Mesodermal cell (in vitro differentiated cells): ENCODE results near the gene PRKCA.

Source experiments
- H3K27ac ChIP-seq: 2 replicates; pipeline ENCODE4 v1.7.0; 2013; ENCODE audit warnings: mild to moderate bottlenecking, low read depth, low read length, moderate library complexity; ENCODE audit not compliant: severe bottlenecking
- H3K36me3 ChIP-seq: 2 replicates; pipeline ENCODE4 v1.7.1; 2013; ENCODE audit warnings: mild to moderate bottlenecking, low read length, moderate library complexity; ENCODE audit not compliant: control insufficient read depth, insufficient read depth
- H3K4me1 ChIP-seq: one replicate; pipeline ENCODE4 v1.7.1; 2013; ENCODE audit warnings: mild to moderate bottlenecking, low read length; ENCODE audit not compliant: insufficient read depth, control insufficient read depth, poor library complexity, severe bottlenecking
- H3K4me3 ChIP-seq: 2 replicates; pipeline ENCODE4 v1.7.0; 2013; ENCODE audit warnings: low read length, control low read depth, mild to moderate bottlenecking; ENCODE audit not compliant: insufficient read depth, poor library complexity, severe bottlenecking; ENCODE audit errors: extremely low read depth
- H3K9me3 ChIP-seq: 2 replicates; pipeline ENCODE4 v1.7.1; 2013; ENCODE audit warnings: mild to moderate bottlenecking, low read length, moderate library complexity; ENCODE audit not compliant: control insufficient read depth
- WGBS, 2 experiments: methylation state at CpG; one replicate each; pipeline ENCODE4 v1.1.5; 2013; ENCODE audit warnings: missing lambda C conversion rate in 2 of 2; ENCODE audit not compliant: insufficient coverage in 2 of 2; 5-methylcytosine and 5-hydroxymethylcytosine counted together

Gene PRKCA

GRCh38 chr17:66643815-66644710 is 341.6 kb downstream of the PRKCA start:
- Histone ChIP-seq H3K9me3 (no peaks in the 10 kb centered on the region), H3K36me3 (peaks cover 11% of the 10 kb centered on the region), H3K4me3 (no peak overlapping the region), H3K27ac (no peak overlapping the region), H3K4me1 (no peaks in the 10 kb centered on the region)
- 77 to 80% methylated on average over 4 to 6 of the region's 11 CpGs for WGBS, 2 experiments

- Histone ChIP-seq H3K9me3 (no peaks in the 10 kb centered on the region), H3K4me3 (no peak overlapping the region), H3K36me3 (peaks cover 11% of the 10 kb centered on the region), H3K4me1 (no peaks in the 10 kb centered on the region), H3K27ac (no peak overlapping the region)
- WGBS, 2 experiments = 82 to 95% methylated on average over 7 of the region's 10 CpGs
Observed at GRCh38 chr17:66645259-66645658, 342.8 kb downstream of the PRKCA start.

GRCh38 chr17:66647391-66647983 is 345.1 kb downstream of the PRKCA start:
- no peaks in the 10 kb centered on the region for H3K9me3 ChIP-seq
- WGBS, 2 experiments = 94 to 97% methylated on average over 6 to 7 of the region's 7 CpGs
- no peak overlapping the region for H3K27ac ChIP-seq
- H3K4me1 ChIP-seq = no peaks in the 10 kb centered on the region
- no peak overlapping the region for H3K4me3 ChIP-seq
- peaks cover 8% of the 10 kb centered on the region for H3K36me3 ChIP-seq

GRCh38 chr17:66649818-66650543 is 347.6 kb downstream of the PRKCA start:
- Histone ChIP-seq H3K4me3 (no peak overlapping the region), H3K9me3 (no peaks in the 10 kb centered on the region), H3K27ac (no peak overlapping the region), H3K4me1 (no peaks in the 10 kb centered on the region), H3K36me3 (peaks cover 4% of the 10 kb centered on the region)
- 82 to 87% methylated on average over 4 to 6 of the region's 12 CpGs for WGBS, 2 experiments

GRCh38 chr17:66650544-66650877 is 348.1 kb downstream of the PRKCA start:
- no CpG with 5 or more reads among the region's 5 CpGs for WGBS, 2 experiments
- H3K4me1 ChIP-seq = no peaks in the 10 kb centered on the region
- H3K36me3 ChIP-seq = peaks cover 4% of the 10 kb centered on the region
- no peak overlapping the region for H3K27ac ChIP-seq
- H3K9me3 ChIP-seq = no peaks in the 10 kb centered on the region
- no peak overlapping the region for H3K4me3 ChIP-seq

DNA sequence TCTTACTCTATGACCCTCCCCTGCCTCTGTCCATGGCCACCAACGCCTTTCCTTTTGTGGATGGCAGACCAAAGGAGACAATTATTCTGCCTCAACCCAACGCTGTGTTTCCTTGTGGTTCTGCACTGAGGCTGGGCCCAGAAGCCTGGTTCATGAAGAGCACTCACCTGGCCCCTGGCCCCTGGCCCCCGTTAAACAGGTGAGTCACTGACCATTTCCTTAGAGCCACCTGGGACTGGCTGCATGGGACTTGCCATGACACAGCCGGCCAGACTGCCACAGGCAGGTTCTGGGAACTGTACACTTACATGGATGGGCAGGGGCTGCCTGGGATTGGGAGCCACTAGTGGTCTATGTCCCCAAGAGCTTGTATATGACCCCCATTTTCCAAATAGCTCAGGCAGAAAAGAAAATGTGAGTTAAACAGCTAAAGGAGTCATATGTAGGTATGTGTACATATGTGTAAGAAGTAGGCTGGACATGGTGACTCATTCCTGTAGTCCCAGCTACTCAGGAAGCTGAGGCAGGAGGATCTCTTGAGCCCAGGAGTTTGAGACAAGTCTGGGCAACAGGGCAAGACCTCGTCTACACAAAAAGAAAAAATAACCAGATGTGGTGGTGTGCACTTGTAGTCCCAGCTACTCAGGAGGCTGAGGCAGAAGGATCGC is 350.6 kb downstream of the PRKCA start:
- 91 to 94% methylated on average over 6 of the region's 6 CpGs for WGBS, 2 experiments
- Histone ChIP-seq H3K4me1 (no peaks in the 10 kb centered on the region), H3K9me3 (no peaks in the 10 kb centered on the region), H3K27ac (no peak overlapping the region), H3K4me3 (no peak overlapping the region), H3K36me3 (no peaks in the 10 kb centered on the region)

GRCh38 chr17:66654106-66654740 is 351.8 kb downstream of the PRKCA start:
- Histone ChIP-seq H3K36me3 (peaks cover 5% of the 10 kb centered on the region), H3K9me3 (no peaks in the 10 kb centered on the region), H3K4me1 (no peaks in the 10 kb centered on the region), H3K4me3 (no peak overlapping the region), H3K27ac (no peak overlapping the region)
- WGBS, 2 experiments = 82% methylated on average over 8 to 9 of the region's 9 CpGs

- WGBS, 2 experiments = 77 to 87% methylated on average over 5 to 7 of the region's 7 CpGs
- H3K4me1 ChIP-seq = no peaks in the 10 kb centered on the region
- H3K36me3 ChIP-seq = peaks cover 8% of the 10 kb centered on the region
- H3K27ac ChIP-seq = no peak overlapping the region
- H3K9me3 ChIP-seq = no peaks in the 10 kb centered on the region
- no peak overlapping the region for H3K4me3 ChIP-seq
Observed at GRCh38 chr17:66654764-66655163, 352.4 kb downstream of the PRKCA start.

DNA sequence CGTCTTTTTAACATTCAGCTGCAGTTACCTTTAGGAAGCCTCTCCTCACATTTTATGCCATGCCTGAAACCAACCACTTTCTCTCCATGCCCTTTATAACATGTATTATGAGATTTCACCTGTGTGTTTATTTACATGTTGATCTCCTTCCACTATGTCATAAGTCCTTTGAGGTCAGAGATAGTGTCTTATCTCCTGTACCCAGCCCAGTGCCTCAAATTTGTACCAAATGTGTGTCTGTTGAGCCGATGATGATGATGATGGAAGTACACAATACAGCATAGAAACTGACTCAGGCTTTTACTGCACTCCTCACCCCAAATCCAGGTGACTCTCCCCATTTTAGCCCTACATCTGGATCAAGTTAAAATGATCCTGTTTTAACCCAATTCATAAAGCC is 353.0 kb downstream of the PRKCA start:
- peaks cover 8% of the 10 kb centered on the region for H3K36me3 ChIP-seq
- H3K9me3 ChIP-seq = no peaks in the 10 kb centered on the region
- no peak overlapping the region for H3K27ac ChIP-seq
- WGBS, 2 experiments = 50 to 88% methylated on average over 1 of the region's 2 CpGs
- no peak overlapping the region for H3K4me3 ChIP-seq
- H3K4me1 ChIP-seq = no peaks in the 10 kb centered on the region

DNA sequence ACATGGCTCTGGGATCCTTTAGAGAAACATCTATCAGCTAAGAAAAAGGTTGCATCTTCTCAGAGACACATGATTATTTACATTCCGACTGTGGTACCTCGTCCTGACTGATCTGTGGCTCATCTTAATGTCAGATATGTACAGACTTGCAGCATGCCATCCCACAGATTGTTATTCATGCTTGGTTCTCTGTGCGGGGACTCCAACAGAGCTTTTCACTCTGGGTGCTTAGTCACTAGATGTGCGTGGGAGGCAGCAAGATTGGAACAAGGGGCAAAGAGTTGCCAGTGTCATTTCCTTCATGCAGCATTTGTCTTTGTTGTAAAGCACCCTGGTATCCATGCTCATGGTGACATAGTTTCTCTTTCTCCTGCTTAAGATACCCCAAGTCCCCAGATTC is 353.4 kb downstream of the PRKCA start:
- 59 to 76% methylated on average over 3 to 4 of the region's 4 CpGs for WGBS, 2 experiments
- no peak overlapping the region for H3K4me3 ChIP-seq
- H3K27ac ChIP-seq = no peak overlapping the region
- H3K9me3 ChIP-seq = no peaks in the 10 kb centered on the region
- H3K4me1 ChIP-seq = no peaks in the 10 kb centered on the region
- H3K36me3 ChIP-seq = peaks cover 8% of the 10 kb centered on the region
